Measurements from ENCODE around the gene APOL1. TPM values are rescaled to one million over a fixed set of nuclear protein-coding genes. Genes with fewer than 3 reads are reported as not detected.

Gene APOL1
- total and polyA plus RNA-seq, 2 donors (not counting 1 experiment from before 2014, with no cell fraction given): 40.0 to 80.3 TPM

GRCh38 chr22:36299911-36300310 lies 47.0 kb downstream of the APOL1 start:
- Histone ChIP-seq H3K4me2 (ENCODE audit: extremely low read depth, insufficient read depth, low read length) (no peak overlapping the region), H3K79me2 (ENCODE audit: control insufficient read depth, insufficient read depth, low read length) (peaks cover 78% of the 10 kb centered on the region), H3K36me3 (ENCODE audit: control insufficient read depth, insufficient read depth, low read length) (peaks cover 86% of the 10 kb centered on the region), H3K27ac (ENCODE audit: insufficient read depth, low read length) (peak overlapping the region; percentile 12), H3K9ac (ENCODE audit: insufficient read depth, low read length) (no peak overlapping the region), H2AFZ (ENCODE audit: low read length) (no peak overlapping the region), H3K4me1 (ENCODE audit: control insufficient read depth, extremely low read depth, insufficient read depth, low read length) (peaks cover 31% of the 10 kb centered on the region), H4K20me1 (ENCODE audit: control insufficient read depth, extremely low read depth, insufficient read depth, low read length) (peaks cover 4% of the 10 kb centered on the region), H3K27me3 (ENCODE audit: control insufficient read depth, insufficient read depth, low read length) (no peaks in the 10 kb centered on the region), H3K9me3 (ENCODE audit: control insufficient read depth, insufficient read depth, low read depth, low read length) (no peaks in the 10 kb centered on the region), H3K4me3 (replicated peaks in 1 of 4; ENCODE audit: control extremely low read depth in 1 of 4, insufficient read depth in 1 of 4, low read depth in 3 of 4, low read length in 4 of 4) (no peak overlapping the region)
- no peak for DNase-seq (ENCODE audit: low read depth in 2 of 2)
- no peak for TF ChIP-seq EZH2 (IDR thresholded peaks at IDR 0.05; ENCODE audit: low read length, missing control alignments)
- TF ChIP-seq, protein P1, sequence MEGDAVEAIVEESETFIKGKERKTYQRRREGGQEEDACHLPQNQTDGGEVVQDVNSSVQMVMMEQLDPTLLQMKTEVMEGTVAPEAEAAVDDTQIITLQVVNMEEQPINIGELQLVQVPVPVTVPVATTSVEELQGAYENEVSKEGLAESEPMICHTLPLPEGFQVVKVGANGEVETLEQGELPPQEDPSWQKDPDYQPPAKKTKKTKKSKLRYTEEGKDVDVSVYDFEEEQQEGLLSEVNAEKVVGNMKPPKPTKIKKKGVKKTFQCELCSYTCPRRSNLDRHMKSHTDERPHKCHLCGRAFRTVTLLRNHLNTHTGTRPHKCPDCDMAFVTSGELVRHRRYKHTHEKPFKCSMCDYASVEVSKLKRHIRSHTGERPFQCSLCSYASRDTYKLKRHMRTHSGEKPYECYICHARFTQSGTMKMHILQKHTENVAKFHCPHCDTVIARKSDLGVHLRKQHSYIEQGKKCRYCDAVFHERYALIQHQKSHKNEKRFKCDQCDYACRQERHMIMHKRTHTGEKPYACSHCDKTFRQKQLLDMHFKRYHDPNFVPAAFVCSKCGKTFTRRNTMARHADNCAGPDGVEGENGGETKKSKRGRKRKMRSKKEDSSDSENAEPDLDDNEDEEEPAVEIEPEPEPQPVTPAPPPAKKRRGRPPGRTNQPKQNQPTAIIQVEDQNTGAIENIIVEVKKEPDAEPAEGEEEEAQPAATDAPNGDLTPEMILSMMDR (conservative IDR thresholded peaks at IDR 0.05 in 1 of 2, IDR thresholded peaks at IDR 0.05 in 1 of 2; ENCODE audit: low read depth in 1 of 2, low read length in 2 of 2): no peak

- H3K9me3 ChIP-seq (ENCODE audit: control insufficient read depth, insufficient read depth, low read depth, low read length): no peaks in the 10 kb centered on the region
- H2AFZ ChIP-seq (ENCODE audit: low read length): no peak overlapping the region
- no peak overlapping the region for H3K4me2 ChIP-seq (ENCODE audit: extremely low read depth, insufficient read depth, low read length)
- peaks cover 86% of the 10 kb centered on the region for H3K36me3 ChIP-seq (ENCODE audit: control insufficient read depth, insufficient read depth, low read length)
- DNase-seq (ENCODE audit: low read depth in 2 of 2): no peak
- peaks cover 36% of the 10 kb centered on the region for H3K4me1 ChIP-seq (ENCODE audit: control insufficient read depth, extremely low read depth, insufficient read depth, low read length)
- H3K4me3 ChIP-seq (replicated peaks in 1 of 4; ENCODE audit: control extremely low read depth in 1 of 4, insufficient read depth in 1 of 4, low read depth in 3 of 4, low read length in 4 of 4): no peak overlapping the region
- H3K9ac ChIP-seq (ENCODE audit: insufficient read depth, low read length): no peak overlapping the region
- H4K20me1 ChIP-seq (ENCODE audit: control insufficient read depth, extremely low read depth, insufficient read depth, low read length): peaks cover 4% of the 10 kb centered on the region
- no peaks in the 10 kb centered on the region for H3K27me3 ChIP-seq (ENCODE audit: control insufficient read depth, insufficient read depth, low read length)
- no peak for TF ChIP-seq EZH2 (IDR thresholded peaks at IDR 0.05; ENCODE audit: low read length, missing control alignments)
- TF ChIP-seq, protein P1 (conservative IDR thresholded peaks at IDR 0.05 in 1 of 2, IDR thresholded peaks at IDR 0.05 in 1 of 2; ENCODE audit: low read depth in 1 of 2, low read length in 2 of 2): no peak
- peak overlapping the region; percentile 98 for H3K27ac ChIP-seq (ENCODE audit: insufficient read depth, low read length)
- H3K79me2 ChIP-seq (ENCODE audit: control insufficient read depth, insufficient read depth, low read length): peaks cover 79% of the 10 kb centered on the region
Observed at GRCh38 chr22:36300396-36301212, 47.7 kb downstream of the APOL1 start.

DNA sequence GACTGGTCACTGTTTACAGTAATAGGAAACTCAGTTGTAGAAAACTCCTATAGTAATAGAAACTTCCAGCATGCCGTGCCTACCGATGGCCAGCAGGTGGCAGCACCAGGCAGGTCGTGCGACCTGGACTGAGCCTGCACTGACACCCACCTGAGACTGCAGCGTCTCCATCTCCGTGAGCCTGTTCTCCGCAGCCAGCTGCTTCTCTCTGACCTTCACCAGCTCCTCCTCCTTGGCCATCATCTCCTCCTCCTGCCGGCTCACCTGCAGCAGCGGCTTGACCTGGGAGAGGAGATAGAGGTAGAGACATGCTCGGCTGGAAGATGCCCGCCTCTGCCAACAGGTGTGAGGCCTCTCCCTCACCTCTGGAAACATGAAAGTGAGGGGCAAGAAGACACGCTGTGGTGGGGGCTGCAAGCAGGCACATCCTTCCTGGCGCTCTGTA lies 48.5 kb downstream of the APOL1 start:
- H4K20me1 ChIP-seq (ENCODE audit: control insufficient read depth, extremely low read depth, insufficient read depth, low read length): peaks cover 4% of the 10 kb centered on the region

More for the DNA sequence above, 48.5 kb downstream of the APOL1 start:
- H2AFZ ChIP-seq (ENCODE audit: low read length): no peak overlapping the region
- no peak for TF ChIP-seq EZH2 (IDR thresholded peaks at IDR 0.05; ENCODE audit: low read length, missing control alignments)
- TF ChIP-seq, protein P1 (conservative IDR thresholded peaks at IDR 0.05 in 1 of 2, IDR thresholded peaks at IDR 0.05 in 1 of 2; ENCODE audit: low read depth in 1 of 2, low read length in 2 of 2): peak; percentile 79 to 95
- peaks cover 83% of the 10 kb centered on the region for H3K79me2 ChIP-seq (ENCODE audit: control insufficient read depth, insufficient read depth, low read length)
- H3K27me3 ChIP-seq (ENCODE audit: control insufficient read depth, insufficient read depth, low read length): no peaks in the 10 kb centered on the region
- H3K4me2 ChIP-seq (ENCODE audit: extremely low read depth, insufficient read depth, low read length): peak overlapping the region; percentile 79
- H3K9ac ChIP-seq (ENCODE audit: insufficient read depth, low read length): peak overlapping the region; percentile 57
- H3K9me3 ChIP-seq (ENCODE audit: control insufficient read depth, insufficient read depth, low read depth, low read length): no peaks in the 10 kb centered on the region
- DNase-seq (ENCODE audit: low read depth in 2 of 2): peak; percentile 43 to 76
- peaks cover 88% of the 10 kb centered on the region for H3K36me3 ChIP-seq (ENCODE audit: control insufficient read depth, insufficient read depth, low read length)
- no peak overlapping the region for H3K4me3 ChIP-seq (replicated peaks in 1 of 4; ENCODE audit: control extremely low read depth in 1 of 4, insufficient read depth in 1 of 4, low read depth in 3 of 4, low read length in 4 of 4)
- H3K4me1 ChIP-seq (ENCODE audit: control insufficient read depth, extremely low read depth, insufficient read depth, low read length): peaks cover 36% of the 10 kb centered on the region
- peak overlapping the region; percentile 98 for H3K27ac ChIP-seq (ENCODE audit: insufficient read depth, low read length)
